Glutamatergic neuron (in vitro differentiated cells): ENCODE data around the gene TRIM59. TPM values are rescaled to one million over a fixed set of nuclear protein-coding genes. Genes with fewer than 3 reads are reported as not detected.

Experiments
- DNase-seq: peaks from one replicate; pipeline ENCODE4 v3.0.0; 2022
- H3K27ac Mint-ChIP-seq: one replicate; pipeline ENCODE4 v1.8.0; 2020; ENCODE audit warnings: mild to moderate bottlenecking, mixed read lengths, inconsistent platforms; ENCODE audit not compliant: unreplicated experiment
- H3K27me3 Mint-ChIP-seq: one replicate; pipeline ENCODE4 v1.8.0; 2020; ENCODE audit warnings: mild to moderate bottlenecking, moderate library complexity, mixed read lengths, inconsistent platforms; ENCODE audit not compliant: unreplicated experiment
- H3K36me3 Mint-ChIP-seq: one replicate; pipeline ENCODE4 v1.8.0; 2020; ENCODE audit warnings: mild to moderate bottlenecking, mixed read lengths, inconsistent platforms; ENCODE audit not compliant: unreplicated experiment
- H3K4me1 Mint-ChIP-seq: one replicate; pipeline ENCODE4 v1.8.0; 2020; ENCODE audit warnings: mild to moderate bottlenecking, low read depth, mixed read lengths, inconsistent platforms; ENCODE audit not compliant: unreplicated experiment
- H3K4me3 Mint-ChIP-seq: one replicate; pipeline ENCODE4 v1.8.0; 2020; ENCODE audit warnings: mild to moderate bottlenecking, mixed read lengths, inconsistent platforms; ENCODE audit not compliant: unreplicated experiment
- H3K9me3 Mint-ChIP-seq: one replicate; pipeline ENCODE4 v1.8.0; 2020; ENCODE audit warnings: mild to moderate bottlenecking, moderate library complexity, mixed read lengths, inconsistent platforms; ENCODE audit not compliant: unreplicated experiment
- CTCF ChIP-seq: fragments of 200-600 bp; sonication (generic); IDR thresholded peaks from one replicate; pipeline ENCODE4 v1.5.0; 2021; ENCODE audit not compliant: partially characterized antibody, unreplicated experiment
- total RNA-seq: library from RNA; stranded (reverse); fragmentation: NEBNext Ultra II Directional; extraction: Animal tissue kit (Norgen Biotek cat#: 25700); gene quantifications from one replicate; pipeline ENCODE4 v1.2.1, GENCODE V29; 2021; ENCODE audit not compliant: unreplicated experiment

Gene TRIM59
- total RNA-seq, 1 donor from 2014 or later, result 10.1 TPM

- TF ChIP-seq CTCF, result no peak
- Mint-ChIP-seq H3K4me3 (no peak overlapping the region), H3K4me1 (peaks cover 3% of the 10 kb centered on the region), H3K27ac (no peak overlapping the region), H3K9me3 (peaks cover 2% of the 10 kb centered on the region), H3K36me3 (no peaks in the 10 kb centered on the region), H3K27me3 (no peaks in the 10 kb centered on the region)
- DNase-seq, result no peak
These were observed 32.3 kb upstream of the TRIM59 start for GRCh38 chr3:160481856-160482255.

GRCh38 chr3:160480931-160481330 lies 31.3 kb upstream of the TRIM59 start:
- Mint-ChIP-seq H3K27ac (no peak overlapping the region), H3K27me3 (no peaks in the 10 kb centered on the region), H3K4me3 (no peak overlapping the region), H3K9me3 (peaks cover 2% of the 10 kb centered on the region), H3K4me1 (peaks cover 3% of the 10 kb centered on the region), H3K36me3 (no peaks in the 10 kb centered on the region)
- no peak for TF ChIP-seq CTCF
- no peak for DNase-seq

GRCh38 chr3:160479376-160479775 lies 29.8 kb upstream of the TRIM59 start:
- Mint-ChIP-seq H3K4me3 (no peak overlapping the region), H3K4me1 (no peaks in the 10 kb centered on the region)

GRCh38 chr3:160478338-160478737 lies 28.8 kb upstream of the TRIM59 start:
- Mint-ChIP-seq H3K4me3 (no peak overlapping the region), H3K4me1 (no peaks in the 10 kb centered on the region), H3K9me3 (peaks cover 2% of the 10 kb centered on the region), H3K27ac (no peak overlapping the region), H3K27me3 (no peaks in the 10 kb centered on the region), H3K36me3 (no peaks in the 10 kb centered on the region)
- no peak for DNase-seq
- TF ChIP-seq CTCF, result no peak

More at GRCh38 chr3:160479376-160479775, 29.8 kb upstream of the TRIM59 start:
- TF ChIP-seq CTCF, result no peak
- DNase-seq, result no peak
- no peaks in the 10 kb centered on the region for H3K36me3 Mint-ChIP-seq
- H3K27ac Mint-ChIP-seq, result no peak overlapping the region
- peaks cover 2% of the 10 kb centered on the region for H3K9me3 Mint-ChIP-seq
- no peaks in the 10 kb centered on the region for H3K27me3 Mint-ChIP-seq

- H3K36me3 Mint-ChIP-seq, result no peaks in the 10 kb centered on the region
- no peak for TF ChIP-seq CTCF
- no peak overlapping the region for H3K27ac Mint-ChIP-seq
- no peak overlapping the region for H3K4me3 Mint-ChIP-seq
- no peak for DNase-seq
- H3K9me3 Mint-ChIP-seq, result peaks cover 2% of the 10 kb centered on the region
- H3K27me3 Mint-ChIP-seq, result no peaks in the 10 kb centered on the region
- H3K4me1 Mint-ChIP-seq, result no peaks in the 10 kb centered on the region
These were observed 28.2 kb upstream of the TRIM59 start for GRCh38 chr3:160477750-160478149.
